SU-DHL-6 (cell line): ENCODE data around the gene ERBB2.

Source experiments
- H2AFZ ChIP-seq: fragments of 200-600 bp; sonication (generic); 2 replicates; pipeline ENCODE4 v1.6.1; 2014; ENCODE audit warnings: low read depth, mild to moderate bottlenecking, moderate library complexity, mixed read lengths, antibody characterized with exemption, low read length; ENCODE audit not compliant: severe bottlenecking
- H3F3A ChIP-seq: fragments of 200-600 bp; shearing (Covaris generic); 2 replicates; pipeline ENCODE4 v1.6.0; 2016; ENCODE audit warnings: antibody characterized with exemption, mild to moderate bottlenecking; ENCODE audit not compliant: insufficient read depth
- H3K27ac ChIP-seq: fragments of 200-600 bp; sonication (generic); 2 replicates; pipeline ENCODE4 v1.5.1; 2016; ENCODE audit warnings: low read depth, mild to moderate bottlenecking, low read length, moderate library complexity, mixed read lengths
- H3K27me3 ChIP-seq: fragments of 200-600 bp; sonication (generic), shearing (Covaris generic); 2 replicates; pipeline ENCODE4 v1.6.0; 2014; ENCODE audit warnings: mild to moderate bottlenecking, low read length
- H3K36me3 ChIP-seq: fragments of 200-600 bp; sonication (generic); 2 replicates; pipeline ENCODE4 v1.6.1; 2014; ENCODE audit warnings: mild to moderate bottlenecking, low read length, mixed read lengths
- H3K4me2 ChIP-seq: fragments of 300-600, 200-600 bp; shearing (Covaris generic), sonication (generic); 2 replicates; pipeline ENCODE4 v1.6.0; 2014; ENCODE audit warnings: low read length, low read depth, mild to moderate bottlenecking; ENCODE audit not compliant: poor library complexity, severe bottlenecking
- H3K4me3 ChIP-seq: fragments of 200-600 bp; sonication (generic); 2 replicates; pipeline ENCODE4 v1.5.1; 2014; ENCODE audit warnings: antibody characterized with exemption, low read length, mild to moderate bottlenecking, mixed read lengths; ENCODE audit not compliant: insufficient read depth, poor library complexity, severe bottlenecking
- H3K79me2 ChIP-seq: fragments of 200-600 bp; sonication (generic); 2 replicates; pipeline ENCODE4 v1.6.1; 2014; ENCODE audit warnings: mild to moderate bottlenecking, low read length, moderate library complexity; ENCODE audit not compliant: insufficient read depth
- H3K9ac ChIP-seq: fragments of 200-600 bp; sonication (generic); 2 replicates; pipeline ENCODE4 v1.7.0; 2014; ENCODE audit warnings: mild to moderate bottlenecking, low read length
- H3K9me2 ChIP-seq: fragments of 200-600 bp; sonication (generic); replicated peaks from 2 replicates; pipeline ENCODE4 v1.6.1; 2014; ENCODE audit warnings: low read length; ENCODE audit not compliant: insufficient read depth
- H3K9me3 ChIP-seq: fragments of 200-600 bp; sonication (generic); 2 replicates; pipeline ENCODE4 v1.6.1; 2014; ENCODE audit warnings: low read length, mixed read lengths; ENCODE audit not compliant: insufficient read depth
- H4K20me1 ChIP-seq: fragments of 200-600 bp; sonication (generic); 2 replicates; pipeline ENCODE4 v1.6.1; 2014; ENCODE audit warnings: low read depth, mild to moderate bottlenecking, antibody characterized with exemption, low read length, moderate library complexity, mixed read lengths
- EZH2phosphoT487 ChIP-seq: fragments of 200-600 bp; sonication (generic), shearing (Covaris generic); conservative IDR thresholded peaks from 2 replicates; pipeline ENCODE4 v1.6.1; 2018; ENCODE audit warnings: mild to moderate bottlenecking, antibody characterized with exemption, low read length, moderate library complexity, mixed read lengths
- TF ChIP-seq, protein P1 (sequence below): fragments of 200-600 bp; sonication (generic); IDR thresholded peaks from one replicate; pipeline ENCODE4 v1.5.1; 2017; ENCODE audit warnings: antibody characterized with exemption, mild to moderate bottlenecking, low read length, moderate library complexity; ENCODE audit not compliant: insufficient read depth, poor library complexity, severe bottlenecking

ERBB2 gene

DNA sequence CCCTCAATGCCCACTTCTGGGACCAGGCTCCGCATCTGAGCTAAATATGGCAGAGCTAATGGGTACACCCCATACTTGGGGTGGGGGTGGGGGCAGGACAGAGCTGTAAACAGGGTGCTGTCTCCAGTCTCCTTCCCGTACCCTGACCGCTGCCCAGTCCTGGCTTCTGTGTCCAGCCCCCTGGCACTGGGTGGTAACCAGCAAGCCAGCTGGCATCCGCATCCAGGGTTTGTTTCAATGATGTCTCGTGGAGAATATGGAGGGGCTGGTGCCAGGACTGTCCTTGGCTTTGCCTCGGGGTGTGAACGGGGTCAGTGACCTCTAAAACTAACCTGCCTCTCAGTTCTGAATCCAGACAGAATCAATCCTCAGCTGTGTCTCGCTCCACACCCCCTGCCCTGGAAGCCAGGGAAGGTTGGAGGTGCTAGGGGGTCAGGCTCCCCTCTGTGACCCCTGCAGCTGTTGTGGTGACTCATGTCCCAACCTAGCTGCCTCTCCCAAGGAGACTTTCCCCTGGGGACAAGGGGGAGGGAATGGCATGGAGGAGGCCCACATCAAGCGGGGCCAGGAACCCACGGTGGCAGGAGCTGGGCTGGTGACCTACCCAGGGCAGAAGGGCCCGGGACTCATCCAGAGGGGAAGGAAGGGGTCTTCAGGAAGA lies 33.1 kb upstream of the ERBB2 start:
- no peaks in the 10 kb centered on the region for H3F3A ChIP-seq
- H3K9me3 ChIP-seq = no peaks in the 10 kb centered on the region
- H3K27me3 ChIP-seq = no peaks in the 10 kb centered on the region
- no peaks in the 10 kb centered on the region for H3K36me3 ChIP-seq
- no peaks in the 10 kb centered on the region for H4K20me1 ChIP-seq
- no peak overlapping the region for H2AFZ ChIP-seq
- H3K9me2 ChIP-seq = no peaks in the 10 kb centered on the region
- no peak overlapping the region for H3K4me3 ChIP-seq
- H3K9ac ChIP-seq = no peak overlapping the region
- TF ChIP-seq EZH2phosphoT487 = no peak
- TF ChIP-seq, protein P1, sequence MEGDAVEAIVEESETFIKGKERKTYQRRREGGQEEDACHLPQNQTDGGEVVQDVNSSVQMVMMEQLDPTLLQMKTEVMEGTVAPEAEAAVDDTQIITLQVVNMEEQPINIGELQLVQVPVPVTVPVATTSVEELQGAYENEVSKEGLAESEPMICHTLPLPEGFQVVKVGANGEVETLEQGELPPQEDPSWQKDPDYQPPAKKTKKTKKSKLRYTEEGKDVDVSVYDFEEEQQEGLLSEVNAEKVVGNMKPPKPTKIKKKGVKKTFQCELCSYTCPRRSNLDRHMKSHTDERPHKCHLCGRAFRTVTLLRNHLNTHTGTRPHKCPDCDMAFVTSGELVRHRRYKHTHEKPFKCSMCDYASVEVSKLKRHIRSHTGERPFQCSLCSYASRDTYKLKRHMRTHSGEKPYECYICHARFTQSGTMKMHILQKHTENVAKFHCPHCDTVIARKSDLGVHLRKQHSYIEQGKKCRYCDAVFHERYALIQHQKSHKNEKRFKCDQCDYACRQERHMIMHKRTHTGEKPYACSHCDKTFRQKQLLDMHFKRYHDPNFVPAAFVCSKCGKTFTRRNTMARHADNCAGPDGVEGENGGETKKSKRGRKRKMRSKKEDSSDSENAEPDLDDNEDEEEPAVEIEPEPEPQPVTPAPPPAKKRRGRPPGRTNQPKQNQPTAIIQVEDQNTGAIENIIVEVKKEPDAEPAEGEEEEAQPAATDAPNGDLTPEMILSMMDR = no peak
- H3K79me2 ChIP-seq = no peaks in the 10 kb centered on the region
- no peak overlapping the region for H3K27ac ChIP-seq
- no peak overlapping the region for H3K4me2 ChIP-seq

- Histone ChIP-seq H3K4me3 (no peak overlapping the region), H3K27me3 (no peaks in the 10 kb centered on the region), H3K9ac (no peak overlapping the region), H3K9me3 (no peaks in the 10 kb centered on the region), H3F3A (no peaks in the 10 kb centered on the region), H2AFZ (no peak overlapping the region), H3K27ac (no peak overlapping the region), H3K79me2 (no peaks in the 10 kb centered on the region), H3K9me2 (no peaks in the 10 kb centered on the region), H3K36me3 (no peaks in the 10 kb centered on the region), H3K4me2 (no peak overlapping the region), H4K20me1 (no peaks in the 10 kb centered on the region)
- TF ChIP-seq, protein P1 = no peak
- no peak for TF ChIP-seq EZH2phosphoT487
Observed at GRCh38 chr17:39667262-39667944, 32.5 kb upstream of the ERBB2 start.

GRCh38 chr17:39667945-39668924 lies 31.6 kb upstream of the ERBB2 start, which contains the start of gene PNMT:
PNMT (plus strand) TSS chr17:39668453; CDS start chr17:39668476, 23 bp downstream.
- Histone ChIP-seq H2AFZ (peak within 1 kb of the TSS; percentile 46), H3K9ac (no peak within 1 kb of the TSS; the same call in 1 of the 2 replicates), H3K79me2 (no peaks in the 10 kb centered on the region), H3K27me3 (no peaks in the 10 kb centered on the region), H3F3A (no peaks in the 10 kb centered on the region), H3K4me2 (peak within 1 kb of the TSS; percentile 41), H3K9me3 (no peaks in the 10 kb centered on the region), H3K36me3 (no peaks in the 10 kb centered on the region), H3K4me3 (peak within 1 kb of the TSS; percentile 23), H3K9me2 (no peaks in the 10 kb centered on the region), H3K27ac (no peak within 1 kb of the TSS), H4K20me1 (no peaks in the 10 kb centered on the region)
- TF ChIP-seq, protein P1 = peak; percentile 59
- no peak for TF ChIP-seq EZH2phosphoT487
